Neural cell (in vitro differentiated cells): ENCODE measurements around the gene TTC23L. TPM values are rescaled to one million over a fixed set of nuclear protein-coding genes. Genes with fewer than 3 reads are reported as not detected.

Experiments used
- H2AFZ ChIP-seq: fragments of 200-600, 300-800 bp; sonication (generic), shearing (Covaris generic); 2 replicates; pipeline ENCODE4 v1.6.0; 2014; ENCODE audit warnings: low read depth, mild to moderate bottlenecking, antibody characterized with exemption, low read length, moderate library complexity
- H3F3A ChIP-seq: fragments of 200-600 bp; shearing (Covaris generic); 2 replicates; pipeline ENCODE4 v1.6.1; 2016; ENCODE audit warnings: mild to moderate bottlenecking, moderate library complexity, mixed read lengths, antibody characterized with exemption, low read length; ENCODE audit not compliant: insufficient read depth, poor library complexity, severe bottlenecking
- H3K27ac ChIP-seq: fragments of 200-600, 300-800 bp; sonication (generic), shearing (Covaris generic); 2 replicates; pipeline ENCODE4 v1.5.1; 2014; ENCODE audit warnings: mild to moderate bottlenecking, low read length, moderate library complexity
- H3K27me3 ChIP-seq: fragments of 300-800, 200-600 bp; sonication (generic), shearing (Covaris generic); 2 replicates; pipeline ENCODE4 v1.6.0; 2014; ENCODE audit warnings: mild to moderate bottlenecking, low read depth, low read length, moderate library complexity; ENCODE audit not compliant: insufficient read depth
- H3K36me3 ChIP-seq: fragments of 300-800, 200-600 bp; sonication (generic), shearing (Covaris generic); 2 replicates; pipeline ENCODE4 v1.5.1; 2014; ENCODE audit warnings: mild to moderate bottlenecking, antibody characterized with exemption, low read length, moderate library complexity; ENCODE audit not compliant: insufficient read depth
- H3K4me2 ChIP-seq: fragments of 300-800, 200-600 bp; sonication (generic), shearing (Covaris generic); 2 replicates; pipeline ENCODE4 v1.6.0; 2014; ENCODE audit warnings: mild to moderate bottlenecking, low read length
- H3K4me3 ChIP-seq: fragments of 300-800, 200-600 bp; sonication (generic), shearing (Covaris generic); 2 replicates; pipeline ENCODE4 v1.5.1; 2014; ENCODE audit warnings: mild to moderate bottlenecking, low read length, moderate library complexity
- H3K79me2 ChIP-seq: fragments of 200-600 bp; shearing (Covaris generic); replicated peaks from 2 replicates; pipeline ENCODE4 v1.6.0; 2014; ENCODE audit warnings: mild to moderate bottlenecking, low read length, moderate library complexity; ENCODE audit not compliant: insufficient read depth
- H3K9ac ChIP-seq: fragments of 300-800, 200-600 bp; sonication (generic), shearing (Covaris generic); 2 replicates; pipeline ENCODE4 v1.6.1; 2016; ENCODE audit warnings: mild to moderate bottlenecking, low read length, mixed read lengths
- H3K9me2 ChIP-seq: fragments of 200-600 bp; shearing (Covaris generic); 2 replicates; pipeline ENCODE4 v1.6.1; 2016; ENCODE audit warnings: mild to moderate bottlenecking, low read length, mixed read lengths; ENCODE audit not compliant: insufficient read depth
- H3K9me3 ChIP-seq: fragments of 200-600, 300-800 bp; sonication (generic), shearing (Covaris generic); 2 replicates; pipeline ENCODE4 v1.6.1; 2016; ENCODE audit warnings: mild to moderate bottlenecking, mixed run types, low read length, moderate library complexity, mixed read lengths
- H4K20me1 ChIP-seq: fragments of 200-600 bp; shearing (Covaris generic); 2 replicates; pipeline ENCODE4 v1.6.1; 2016; ENCODE audit warnings: mild to moderate bottlenecking, mixed run types; ENCODE audit not compliant: insufficient read depth
- EP300 ChIP-seq: fragments of 450-650 bp; conservative IDR thresholded peaks from 2 replicates; pipeline ENCODE4 v1.6.1; 2014; ENCODE audit warnings: antibody characterized with exemption, mild to moderate bottlenecking, moderate library complexity; ENCODE audit not compliant: poor library complexity, severe bottlenecking
- EZH2 ChIP-seq: fragments of 200-600, 300-800 bp; shearing (Covaris generic), sonication (generic); IDR thresholded peaks from 2 replicates; pipeline ENCODE4 v1.6.1; 2014; ENCODE audit warnings: antibody characterized with exemption, low read length, borderline replicate concordance, mild to moderate bottlenecking; ENCODE audit not compliant: insufficient read depth, poor library complexity, severe bottlenecking
- MXI1 ChIP-seq: fragments of 450-650 bp; conservative IDR thresholded peaks from 2 replicates; pipeline ENCODE4 v1.6.1; 2014; ENCODE audit warnings: antibody characterized with exemption, mild to moderate bottlenecking; ENCODE audit not compliant: poor library complexity, severe bottlenecking
- POLR2AphosphoS5 ChIP-seq: IDR thresholded peaks from 2 replicates; pipeline ENCODE4 v1.6.1; 2012
- RAD21 ChIP-seq: fragments of 450-650 bp; conservative IDR thresholded peaks from 2 replicates; pipeline ENCODE4 v1.6.1; 2014; ENCODE audit warnings: antibody characterized with exemption, mild to moderate bottlenecking, moderate library complexity
- SMC3 ChIP-seq: fragments of 450-650 bp; conservative IDR thresholded peaks from 2 replicates; pipeline ENCODE4 v1.6.1; 2014; ENCODE audit warnings: antibody characterized with exemption, mild to moderate bottlenecking, moderate library complexity; ENCODE audit not compliant: poor library complexity
- TAF1 ChIP-seq: IDR thresholded peaks from 2 replicates; pipeline ENCODE4 v1.6.1; 2012; ENCODE audit warnings: low read depth
- polyA plus RNA-seq: library from polyadenylated mRNA; depleted of rRNA; stranded (reverse); fragments of >200 nt; gene quantifications from 2 replicates; pipeline ENCODE4 v1.2.3, GENCODE V29; 2014
- TF ChIP-seq, protein P1 (sequence below): fragments of 450-650 bp; IDR thresholded peaks from 2 replicates; pipeline ENCODE4 v1.5.1; 2014; ENCODE audit warnings: antibody characterized with exemption, mild to moderate bottlenecking, moderate library complexity; ENCODE audit not compliant: poor library complexity, severe bottlenecking
- TF ChIP-seq, protein P2 (sequence below): IDR thresholded peaks from 2 replicates; pipeline ENCODE4 v1.6.1; 2012; ENCODE audit warnings: borderline replicate concordance

Gene TTC23L
- polyA plus RNA-seq, 1 donor from 2014 or later: 8.3 TPM

DNA sequence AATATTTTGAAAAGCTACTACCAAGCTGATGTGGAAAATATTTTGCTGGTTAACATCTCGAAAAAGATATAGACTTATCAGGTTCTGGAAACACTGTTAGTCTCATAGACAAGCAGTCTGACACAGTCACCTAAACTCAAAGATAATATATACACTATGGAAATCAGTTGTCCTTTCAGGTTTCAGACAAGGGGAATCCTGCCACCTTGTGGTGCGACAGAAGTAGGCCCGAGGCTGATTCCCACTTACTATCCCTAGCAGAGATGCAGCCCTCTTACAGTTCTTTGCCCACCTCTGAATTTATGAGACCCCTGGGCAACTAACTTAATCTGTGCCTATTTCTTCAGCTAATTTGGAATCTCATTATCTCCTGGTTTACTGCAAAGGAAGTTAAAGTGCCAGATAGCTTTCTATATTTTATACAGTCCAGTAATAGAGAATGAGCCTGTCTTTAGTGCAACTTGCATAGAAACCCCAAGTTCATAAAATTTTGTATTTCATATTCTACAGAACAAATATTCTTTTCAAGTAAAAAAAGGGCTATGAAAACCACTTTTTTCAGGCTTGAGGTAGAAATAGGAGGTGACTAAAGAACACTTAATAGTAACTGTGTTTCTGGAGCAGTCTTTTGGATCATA lies 59.4 kb downstream of the TTC23L start:
- H3K27ac ChIP-seq: no peak overlapping the region
- H3K36me3 ChIP-seq: no peaks in the 10 kb centered on the region
- no peak overlapping the region for H3K4me3 ChIP-seq
- no peak for TF ChIP-seq EP300
- TF ChIP-seq POLR2AphosphoS5: no peak
- peak; percentile 94 for TF ChIP-seq RAD21
- no peak for TF ChIP-seq TAF1
- TF ChIP-seq EZH2: no peak
- peak; percentile 98 for TF ChIP-seq SMC3
- TF ChIP-seq MXI1: no peak
- TF ChIP-seq, protein P1, sequence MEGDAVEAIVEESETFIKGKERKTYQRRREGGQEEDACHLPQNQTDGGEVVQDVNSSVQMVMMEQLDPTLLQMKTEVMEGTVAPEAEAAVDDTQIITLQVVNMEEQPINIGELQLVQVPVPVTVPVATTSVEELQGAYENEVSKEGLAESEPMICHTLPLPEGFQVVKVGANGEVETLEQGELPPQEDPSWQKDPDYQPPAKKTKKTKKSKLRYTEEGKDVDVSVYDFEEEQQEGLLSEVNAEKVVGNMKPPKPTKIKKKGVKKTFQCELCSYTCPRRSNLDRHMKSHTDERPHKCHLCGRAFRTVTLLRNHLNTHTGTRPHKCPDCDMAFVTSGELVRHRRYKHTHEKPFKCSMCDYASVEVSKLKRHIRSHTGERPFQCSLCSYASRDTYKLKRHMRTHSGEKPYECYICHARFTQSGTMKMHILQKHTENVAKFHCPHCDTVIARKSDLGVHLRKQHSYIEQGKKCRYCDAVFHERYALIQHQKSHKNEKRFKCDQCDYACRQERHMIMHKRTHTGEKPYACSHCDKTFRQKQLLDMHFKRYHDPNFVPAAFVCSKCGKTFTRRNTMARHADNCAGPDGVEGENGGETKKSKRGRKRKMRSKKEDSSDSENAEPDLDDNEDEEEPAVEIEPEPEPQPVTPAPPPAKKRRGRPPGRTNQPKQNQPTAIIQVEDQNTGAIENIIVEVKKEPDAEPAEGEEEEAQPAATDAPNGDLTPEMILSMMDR: peak; percentile 92
- TF ChIP-seq, protein P2, sequence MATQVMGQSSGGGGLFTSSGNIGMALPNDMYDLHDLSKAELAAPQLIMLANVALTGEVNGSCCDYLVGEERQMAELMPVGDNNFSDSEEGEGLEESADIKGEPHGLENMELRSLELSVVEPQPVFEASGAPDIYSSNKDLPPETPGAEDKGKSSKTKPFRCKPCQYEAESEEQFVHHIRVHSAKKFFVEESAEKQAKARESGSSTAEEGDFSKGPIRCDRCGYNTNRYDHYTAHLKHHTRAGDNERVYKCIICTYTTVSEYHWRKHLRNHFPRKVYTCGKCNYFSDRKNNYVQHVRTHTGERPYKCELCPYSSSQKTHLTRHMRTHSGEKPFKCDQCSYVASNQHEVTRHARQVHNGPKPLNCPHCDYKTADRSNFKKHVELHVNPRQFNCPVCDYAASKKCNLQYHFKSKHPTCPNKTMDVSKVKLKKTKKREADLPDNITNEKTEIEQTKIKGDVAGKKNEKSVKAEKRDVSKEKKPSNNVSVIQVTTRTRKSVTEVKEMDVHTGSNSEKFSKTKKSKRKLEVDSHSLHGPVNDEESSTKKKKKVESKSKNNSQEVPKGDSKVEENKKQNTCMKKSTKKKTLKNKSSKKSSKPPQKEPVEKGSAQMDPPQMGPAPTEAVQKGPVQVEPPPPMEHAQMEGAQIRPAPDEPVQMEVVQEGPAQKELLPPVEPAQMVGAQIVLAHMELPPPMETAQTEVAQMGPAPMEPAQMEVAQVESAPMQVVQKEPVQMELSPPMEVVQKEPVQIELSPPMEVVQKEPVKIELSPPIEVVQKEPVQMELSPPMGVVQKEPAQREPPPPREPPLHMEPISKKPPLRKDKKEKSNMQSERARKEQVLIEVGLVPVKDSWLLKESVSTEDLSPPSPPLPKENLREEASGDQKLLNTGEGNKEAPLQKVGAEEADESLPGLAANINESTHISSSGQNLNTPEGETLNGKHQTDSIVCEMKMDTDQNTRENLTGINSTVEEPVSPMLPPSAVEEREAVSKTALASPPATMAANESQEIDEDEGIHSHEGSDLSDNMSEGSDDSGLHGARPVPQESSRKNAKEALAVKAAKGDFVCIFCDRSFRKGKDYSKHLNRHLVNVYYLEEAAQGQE: no peak
- no peaks in the 10 kb centered on the region for H3F3A ChIP-seq
- no peaks in the 10 kb centered on the region for H3K27me3 ChIP-seq
- no peak overlapping the region for H3K9ac ChIP-seq
- no peak overlapping the region for H2AFZ ChIP-seq
- H3K9me3 ChIP-seq: no peaks in the 10 kb centered on the region
- no peaks in the 10 kb centered on the region for H3K79me2 ChIP-seq
- H4K20me1 ChIP-seq: no peaks in the 10 kb centered on the region
- no peaks in the 10 kb centered on the region for H3K9me2 ChIP-seq
- H3K4me2 ChIP-seq: no peak overlapping the region

DNA sequence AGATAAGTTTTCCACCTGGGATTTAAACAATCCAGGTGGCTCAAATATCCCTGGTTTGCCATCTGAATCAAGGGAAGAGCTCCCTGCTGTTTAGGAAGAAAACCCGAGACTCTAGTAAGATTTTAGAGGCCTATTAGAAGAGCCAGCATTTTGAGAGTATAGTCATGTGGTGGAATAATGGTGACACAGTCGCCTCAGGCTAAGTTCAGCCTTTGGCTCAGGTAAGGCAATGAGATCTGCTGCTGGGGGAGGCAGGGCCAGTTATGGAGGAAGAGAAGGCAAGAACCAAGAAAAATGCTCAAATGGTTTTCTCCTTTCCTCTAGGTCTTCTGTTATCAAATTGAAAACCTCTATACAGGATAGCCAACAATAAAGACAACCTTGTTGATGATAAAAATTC lies 60.1 kb downstream of the TTC23L start:
- Histone ChIP-seq H3K9ac (no peak overlapping the region), H3K4me2 (no peak overlapping the region), H3K4me3 (no peak overlapping the region), H3K36me3 (no peaks in the 10 kb centered on the region), H3K9me3 (no peaks in the 10 kb centered on the region), H3K79me2 (no peaks in the 10 kb centered on the region), H3K27ac (no peak overlapping the region), H3K27me3 (no peaks in the 10 kb centered on the region), H4K20me1 (no peaks in the 10 kb centered on the region), H3F3A (no peaks in the 10 kb centered on the region), H2AFZ (no peak overlapping the region), H3K9me2 (no peaks in the 10 kb centered on the region)
- TF ChIP-seq RAD21 (no peak), POLR2AphosphoS5 (no peak), EZH2 (no peak), SMC3 (no peak), TAF1 (no peak), MXI1 (no peak), EP300 (no peak)
- TF ChIP-seq, protein P1: no peak
- TF ChIP-seq, protein P2: no peak
